Caco-2 (cell line): ENCODE results near the gene ADGRV1. TPM values are rescaled to one million over a fixed set of nuclear protein-coding genes. Genes with fewer than 3 reads are reported as not detected.

ENCODE experiments used
- BruUV-seq: library from RNA; stranded (reverse); fragments of 400-500 nt; replicated peaks from 2 replicates; lab custom pipeline; 2021; lab: Mats Ljungman, UMichigan
- CTCF ChIA-PET: fragments of 300-600 bp; sonication (Branson Sonifier 250); formaldehyde crosslinking; loops from one replicate; lab custom pipeline; 2022; ENCODE audit warnings: antibody characterized with exemption; lab: Charles Lee
- POLR2A ChIA-PET: fragments of 300-600 bp; sonication (Branson Sonifier 250); formaldehyde crosslinking; loops from one replicate; lab custom pipeline; 2022; ENCODE audit warnings: antibody characterized with exemption; lab: Charles Lee
- DNase-seq, 2 experiments: peaks; one replicate each; pipeline versions ENCODE4 v3.0.0 to v3.0.0-alpha.2; 2020 to 2022
- H3K27me3 ChIP-seq: replicated peaks from 2 replicates; pipeline ENCODE4 v1.6.0; 2011; ENCODE audit warnings: low read length; ENCODE audit not compliant: control insufficient read depth, insufficient read depth
- H3K36me3 ChIP-seq: 2 replicates; pipeline ENCODE4 v1.5.1; 2011; ENCODE audit warnings: low read length; ENCODE audit not compliant: control insufficient read depth, insufficient read depth
- H3K4me1 ChIP-seq: fragments of 250-450 bp; sonication (Bioruptor Pico); 2 replicates; pipeline ENCODE4 v1.5.1; 2020; ENCODE audit warnings: mild to moderate bottlenecking
- H3K4me3 ChIP-seq: 2 replicates; pipeline ENCODE4 v1.5.1; 2011; ENCODE audit warnings: low read depth, mild to moderate bottlenecking, control low read depth, low read length
- H3K9me3 ChIP-seq: fragments of 250-450 bp; sonication (Bioruptor Pico); 2 replicates; pipeline ENCODE4 v1.5.1; 2020; ENCODE audit warnings: mild to moderate bottlenecking, moderate library complexity
- H3K27ac Mint-ChIP-seq: one replicate; pipeline ENCODE4 v1.8.0; 2022; ENCODE audit warnings: mixed read lengths; ENCODE audit not compliant: unreplicated experiment
- H3K27me3 Mint-ChIP-seq: one replicate; pipeline ENCODE4 v1.8.0; 2022; ENCODE audit warnings: mixed read lengths; ENCODE audit not compliant: insufficient read depth, unreplicated experiment
- H3K36me3 Mint-ChIP-seq: one replicate; pipeline ENCODE4 v1.8.0; 2022; ENCODE audit warnings: mild to moderate bottlenecking, mixed read lengths; ENCODE audit not compliant: insufficient read depth, unreplicated experiment
- H3K4me1 Mint-ChIP-seq: one replicate; pipeline ENCODE4 v1.8.0; 2022; ENCODE audit warnings: low read depth, mixed read lengths; ENCODE audit not compliant: unreplicated experiment
- H3K4me3 Mint-ChIP-seq: one replicate; pipeline ENCODE4 v1.8.0; 2022; ENCODE audit warnings: mild to moderate bottlenecking, moderate library complexity, mixed read lengths; ENCODE audit not compliant: unreplicated experiment
- H3K9me3 Mint-ChIP-seq: one replicate; pipeline ENCODE4 v1.8.0; 2022; ENCODE audit warnings: mixed read lengths; ENCODE audit not compliant: unreplicated experiment
- intact Hi-C: fragments of 100-400 bp; cut with micrococcal nuclease; formaldehyde crosslinking; loops from one replicate; pipeline ENCODE4 v1.10.0; 2022; ENCODE audit not compliant: unreplicated experiment
- total RNA-seq: library from RNA; stranded (reverse); gene quantifications from 2 replicates; pipeline ENCODE4 v1.2.3, GENCODE V29; 2022
- TF ChIP-seq, protein P1 (sequence below), 2 experiments: fragments of 200-600 bp in 1 of 2; IDR thresholded peaks; 1 replicate in 1 of 2; 2 replicates in 1 of 2; pipeline versions ENCODE4 v1.5.1 to v1.8.0; 2011 to 2022; ENCODE audit warnings: antibody characterized with exemption in 1 of 2, control low read depth in 1 of 2, inconsistent platforms in 1 of 2, low read depth in 1 of 2, low read length in 1 of 2, mild to moderate bottlenecking in 1 of 2, moderate library complexity in 1 of 2; ENCODE audit not compliant: insufficient read depth in 1 of 2, severe bottlenecking in 1 of 2, unreplicated experiment in 1 of 2

The ADGRV1 gene
- total RNA-seq, 1 experiment from 2014 or later: 23.2 TPM

DNA sequence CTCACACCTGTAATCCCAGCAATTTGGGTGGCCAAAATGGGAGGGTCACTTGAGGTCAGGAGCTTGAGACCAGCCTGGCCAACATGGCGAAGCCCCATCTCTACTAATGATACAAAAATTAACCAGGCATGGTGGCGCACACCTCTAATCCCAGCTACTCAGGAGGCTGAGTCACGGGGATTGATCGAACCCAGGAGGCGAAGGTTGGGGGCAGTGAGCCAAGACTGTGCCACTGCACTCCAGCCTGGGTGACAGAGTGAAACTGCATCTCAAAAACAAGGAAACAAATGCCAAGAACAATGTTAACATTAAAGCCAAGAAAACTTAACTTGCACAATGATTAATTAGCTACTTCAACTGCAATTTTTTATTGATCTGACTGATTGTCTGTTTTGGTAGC lies 621.9 kb downstream of the ADGRV1 start:
- POLR2A ChIA-PET: no interaction called here
- H3K27me3 ChIP-seq: no peaks in the 10 kb centered on the region
- H3K9me3 ChIP-seq: 0 out of 2 replicates have a peak, but pooled peaks cover 3% of the 10 kb centered on the region
- H3K36me3 Mint-ChIP-seq: no peaks in the 10 kb centered on the region
- H3K27me3 Mint-ChIP-seq: no peaks in the 10 kb centered on the region
- peaks cover 15% of the 10 kb centered on the region for H3K4me1 ChIP-seq
- no peaks in the 10 kb centered on the region for H3K9me3 Mint-ChIP-seq
- CTCF ChIA-PET: no interaction called here
- H3K36me3 ChIP-seq: no peaks in the 10 kb centered on the region; the same call in 1 of the 2 replicates
- intact Hi-C loops: no loop called here
- peaks cover 22% of the 10 kb centered on the region for H3K4me1 Mint-ChIP-seq
- no peak overlapping the region for H3K4me3 ChIP-seq
- TF ChIP-seq, protein P1, sequence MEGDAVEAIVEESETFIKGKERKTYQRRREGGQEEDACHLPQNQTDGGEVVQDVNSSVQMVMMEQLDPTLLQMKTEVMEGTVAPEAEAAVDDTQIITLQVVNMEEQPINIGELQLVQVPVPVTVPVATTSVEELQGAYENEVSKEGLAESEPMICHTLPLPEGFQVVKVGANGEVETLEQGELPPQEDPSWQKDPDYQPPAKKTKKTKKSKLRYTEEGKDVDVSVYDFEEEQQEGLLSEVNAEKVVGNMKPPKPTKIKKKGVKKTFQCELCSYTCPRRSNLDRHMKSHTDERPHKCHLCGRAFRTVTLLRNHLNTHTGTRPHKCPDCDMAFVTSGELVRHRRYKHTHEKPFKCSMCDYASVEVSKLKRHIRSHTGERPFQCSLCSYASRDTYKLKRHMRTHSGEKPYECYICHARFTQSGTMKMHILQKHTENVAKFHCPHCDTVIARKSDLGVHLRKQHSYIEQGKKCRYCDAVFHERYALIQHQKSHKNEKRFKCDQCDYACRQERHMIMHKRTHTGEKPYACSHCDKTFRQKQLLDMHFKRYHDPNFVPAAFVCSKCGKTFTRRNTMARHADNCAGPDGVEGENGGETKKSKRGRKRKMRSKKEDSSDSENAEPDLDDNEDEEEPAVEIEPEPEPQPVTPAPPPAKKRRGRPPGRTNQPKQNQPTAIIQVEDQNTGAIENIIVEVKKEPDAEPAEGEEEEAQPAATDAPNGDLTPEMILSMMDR (IDR thresholded peaks at IDR 0.05; ENCODE audit: insufficient read depth in 1 of 2, low read depth in 1 of 2, low read length in 1 of 2, severe bottlenecking in 1 of 2, unreplicated experiment in 1 of 2): no peak
- no TSS peak for BruUV-seq
- no peak overlapping the region for H3K27ac Mint-ChIP-seq
- DNase-seq: no peak
- H3K4me3 Mint-ChIP-seq: no peak overlapping the region

DNA sequence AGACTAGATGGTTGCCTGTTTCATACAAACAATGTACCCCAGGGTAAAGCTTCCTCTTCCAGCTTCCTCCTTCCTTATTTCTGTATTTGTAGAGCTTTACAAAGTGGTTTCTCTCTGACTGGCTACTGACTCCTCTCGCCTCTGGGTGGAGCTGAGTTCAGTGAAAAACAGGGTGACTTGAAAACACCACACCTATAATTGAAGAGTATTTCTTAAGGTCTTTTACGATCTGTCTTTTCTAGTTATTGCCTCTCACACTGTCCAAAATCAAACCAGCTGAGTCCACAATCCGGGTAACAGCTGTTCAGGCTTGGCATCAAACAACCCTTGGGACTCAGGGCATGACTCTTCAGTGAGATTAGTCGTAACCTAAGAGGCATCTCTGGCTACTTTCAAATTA lies 624.2 kb downstream of the ADGRV1 start:
- ChIA-PET CTCF (interaction anchor here (1.4 kb wide), 1 partner anchor 37 kb away, joined by 5 read pairs; no protein-coding TSS in a partner anchor), POLR2A (no interaction called here)
- Mint-ChIP-seq H3K9me3 (no peaks in the 10 kb centered on the region), H3K36me3 (no peaks in the 10 kb centered on the region), H3K4me1 (peaks cover 26% of the 10 kb centered on the region), H3K4me3 (no peak overlapping the region), H3K27me3 (no peaks in the 10 kb centered on the region), H3K27ac (no peak overlapping the region)
- DNase-seq: no peak
- Histone ChIP-seq H3K36me3 (no peaks in the 10 kb centered on the region; the same call in 1 of the 2 replicates), H3K9me3 (0 out of 2 replicates have a peak, but pooled peaks cover 3% of the 10 kb centered on the region), H3K4me1 (peaks cover 9% of the 10 kb centered on the region), H3K27me3 (no peaks in the 10 kb centered on the region), H3K4me3 (no peak overlapping the region)
- TF ChIP-seq, protein P1 (IDR thresholded peaks at IDR 0.05; ENCODE audit: insufficient read depth in 1 of 2, low read depth in 1 of 2, low read length in 1 of 2, severe bottlenecking in 1 of 2, unreplicated experiment in 1 of 2): no peak
- BruUV-seq: no TSS peak
- intact Hi-C loops: no loop called here

DNA sequence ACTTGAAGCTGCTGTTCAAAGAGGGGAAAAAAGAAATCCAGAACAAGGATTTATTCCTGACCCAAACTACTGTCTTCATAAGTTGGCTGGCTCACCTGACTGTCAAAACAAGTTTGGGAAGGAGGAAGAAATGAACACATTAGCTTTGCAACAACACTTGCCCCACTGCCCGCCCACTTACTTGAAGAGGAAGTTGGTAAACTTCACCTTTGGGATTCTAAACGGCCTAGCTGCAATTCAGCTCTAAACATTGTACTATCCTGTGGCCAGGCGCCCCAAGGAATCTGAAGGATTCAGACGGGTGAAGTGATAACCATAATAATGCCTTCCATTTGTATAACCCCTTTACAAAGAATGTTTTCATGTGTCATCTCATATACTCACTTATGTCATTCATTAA lies 625.1 kb downstream of the ADGRV1 start:
- Mint-ChIP-seq H3K4me1 (peaks cover 26% of the 10 kb centered on the region), H3K27ac (no peak overlapping the region), H3K9me3 (no peaks in the 10 kb centered on the region), H3K36me3 (no peaks in the 10 kb centered on the region), H3K27me3 (no peaks in the 10 kb centered on the region), H3K4me3 (no peak overlapping the region)
- intact Hi-C loops: no loop called here
- no TSS peak for BruUV-seq
- no peaks in the 10 kb centered on the region; the same call in 1 of the 2 replicates for H3K36me3 ChIP-seq
- CTCF ChIA-PET: no interaction called here
- 0 out of 2 replicates have a peak, but pooled peaks cover 3% of the 10 kb centered on the region for H3K9me3 ChIP-seq
- H3K4me3 ChIP-seq: no peak overlapping the region
- H3K4me1 ChIP-seq: peaks cover 15% of the 10 kb centered on the region
- no peaks in the 10 kb centered on the region for H3K27me3 ChIP-seq
- TF ChIP-seq, protein P1 (IDR thresholded peaks at IDR 0.05; ENCODE audit: insufficient read depth in 1 of 2, low read depth in 1 of 2, low read length in 1 of 2, severe bottlenecking in 1 of 2, unreplicated experiment in 1 of 2): no peak
- no peak for DNase-seq
- POLR2A ChIA-PET: no interaction called here
